Esophagus muscularis mucosa (tissue), 4 donors: ENCODE results near the gene BRD3OS.

Experiments
- EP300 ChIP-seq: sonication (generic); formaldehyde crosslinking; IDR thresholded peaks from one replicate; pipeline ENCODE4 v1.6.1; 2017; ENCODE audit warnings: antibody characterized with exemption
- POLR2A ChIP-seq: fragments of 450-650 bp; IDR thresholded peaks from one replicate; pipeline ENCODE4 v1.6.1; 2017; ENCODE audit warnings: antibody characterized with exemption, moderate library complexity, mild to moderate bottlenecking, low read depth
- TF ChIP-seq, protein P1 (sequence below), 3 experiments: fragments of 200-600 bp in 2 of 3; fragments of 450-650 bp in 1 of 3; sonication (generic) in 2 of 3; IDR thresholded peaks; one replicate each; pipeline ENCODE4 v1.5.1; 2017 to 2019; ENCODE audit warnings: antibody characterized with exemption in 3 of 3, mild to moderate bottlenecking in 2 of 3, moderate library complexity in 1 of 3

- TF ChIP-seq, protein P1, sequence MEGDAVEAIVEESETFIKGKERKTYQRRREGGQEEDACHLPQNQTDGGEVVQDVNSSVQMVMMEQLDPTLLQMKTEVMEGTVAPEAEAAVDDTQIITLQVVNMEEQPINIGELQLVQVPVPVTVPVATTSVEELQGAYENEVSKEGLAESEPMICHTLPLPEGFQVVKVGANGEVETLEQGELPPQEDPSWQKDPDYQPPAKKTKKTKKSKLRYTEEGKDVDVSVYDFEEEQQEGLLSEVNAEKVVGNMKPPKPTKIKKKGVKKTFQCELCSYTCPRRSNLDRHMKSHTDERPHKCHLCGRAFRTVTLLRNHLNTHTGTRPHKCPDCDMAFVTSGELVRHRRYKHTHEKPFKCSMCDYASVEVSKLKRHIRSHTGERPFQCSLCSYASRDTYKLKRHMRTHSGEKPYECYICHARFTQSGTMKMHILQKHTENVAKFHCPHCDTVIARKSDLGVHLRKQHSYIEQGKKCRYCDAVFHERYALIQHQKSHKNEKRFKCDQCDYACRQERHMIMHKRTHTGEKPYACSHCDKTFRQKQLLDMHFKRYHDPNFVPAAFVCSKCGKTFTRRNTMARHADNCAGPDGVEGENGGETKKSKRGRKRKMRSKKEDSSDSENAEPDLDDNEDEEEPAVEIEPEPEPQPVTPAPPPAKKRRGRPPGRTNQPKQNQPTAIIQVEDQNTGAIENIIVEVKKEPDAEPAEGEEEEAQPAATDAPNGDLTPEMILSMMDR (IDR thresholded peaks at IDR 0.05), result no peak
- no peak for TF ChIP-seq POLR2A
- no peak for TF ChIP-seq EP300
Measured at GRCh38 chr9:134055981-134056461, 30.7 kb downstream of the BRD3OS start.
